NT2/D1 (cell line): Measurements from ENCODE around the gene PTPN13.

Source experiments
- DNase-seq: peaks from one replicate; pipeline ENCODE4 v3.0.0-alpha.2; 2011; ENCODE audit warnings: low read depth, low spot score
- H3K27me3 ChIP-seq: 2 replicates; pipeline ENCODE4 v1.6.0; 2011; ENCODE audit warnings: mild to moderate bottlenecking; ENCODE audit not compliant: insufficient read length, insufficient read depth
- H3K36me3 ChIP-seq: 2 replicates; pipeline ENCODE4 v1.6.1; 2011; ENCODE audit warnings: mild to moderate bottlenecking, low read length, mixed read lengths; ENCODE audit not compliant: insufficient read depth, insufficient read length
- H3K4me1 ChIP-seq: 2 replicates; pipeline ENCODE4 v1.5.1; 2011; ENCODE audit not compliant: insufficient read depth, insufficient read length
- H3K4me3 ChIP-seq: 2 replicates; pipeline ENCODE4 v1.5.1; 2011; ENCODE audit warnings: low read depth; ENCODE audit not compliant: insufficient read length
- H3K9ac ChIP-seq: 2 replicates; pipeline ENCODE4 v1.6.0; 2011; ENCODE audit warnings: low read depth; ENCODE audit not compliant: insufficient read length
- H3K9me3 ChIP-seq: 2 replicates; pipeline ENCODE4 v1.5.1; 2011; ENCODE audit warnings: mild to moderate bottlenecking, low read length; ENCODE audit not compliant: insufficient read depth
- SUZ12 ChIP-seq: IDR thresholded peaks from 2 replicates; pipeline ENCODE4 v1.6.1; 2011; ENCODE audit not compliant: insufficient read length, insufficient read depth; ENCODE audit errors: extremely low read depth
- YY1 ChIP-seq: IDR thresholded peaks from 2 replicates; pipeline ENCODE4 v1.6.1; 2011; ENCODE audit not compliant: insufficient read length, insufficient read depth
- ZNF274 ChIP-seq: IDR thresholded peaks from 2 replicates; pipeline ENCODE4 v1.6.1; 2011; ENCODE audit warnings: mild to moderate bottlenecking, low read depth, low read length

Gene PTPN13

GRCh38 chr4:86818211-86818610, 224.1 kb downstream of the PTPN13 start:
- Histone ChIP-seq H3K4me1 (no peaks in the 10 kb centered on the region), H3K36me3 (peaks cover 25% of the 10 kb centered on the region), H3K9ac (no peak overlapping the region), H3K9me3 (peaks cover 17% of the 10 kb centered on the region), H3K27me3 (no peaks in the 10 kb centered on the region), H3K4me3 (no peak overlapping the region)
- DNase-seq: no peak
- TF ChIP-seq SUZ12: no peak
- TF ChIP-seq ZNF274: no peak
- TF ChIP-seq YY1: no peak

DNA sequence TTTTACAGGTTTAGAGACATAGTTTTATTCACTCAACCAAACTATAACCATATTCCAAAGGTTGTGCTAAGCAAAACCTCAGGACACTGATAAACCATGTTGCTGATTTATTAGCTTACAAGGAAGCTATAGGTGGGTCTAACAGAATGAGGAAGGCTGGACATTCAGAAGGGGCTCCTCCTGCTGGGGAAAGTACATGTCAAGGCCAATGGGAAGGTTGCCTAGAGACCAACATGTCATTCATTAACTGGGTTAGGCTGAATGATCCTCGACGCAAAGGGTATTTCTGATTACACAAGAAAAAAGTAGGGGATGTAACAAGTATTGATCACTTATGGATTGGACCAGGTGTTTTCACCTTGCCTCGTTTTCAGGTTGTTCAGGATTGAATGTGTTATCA, 224.7 kb downstream of the PTPN13 start:
- no peak overlapping the region for H3K4me3 ChIP-seq
- no peaks in the 10 kb centered on the region for H3K27me3 ChIP-seq
- TF ChIP-seq YY1 (no peak), ZNF274 (no peak)
- peaks cover 23% of the 10 kb centered on the region for H3K36me3 ChIP-seq
- peaks cover 17% of the 10 kb centered on the region for H3K9me3 ChIP-seq
- DNase-seq: no peak
- H3K9ac ChIP-seq: no peak overlapping the region
- no peaks in the 10 kb centered on the region for H3K4me1 ChIP-seq

DNA sequence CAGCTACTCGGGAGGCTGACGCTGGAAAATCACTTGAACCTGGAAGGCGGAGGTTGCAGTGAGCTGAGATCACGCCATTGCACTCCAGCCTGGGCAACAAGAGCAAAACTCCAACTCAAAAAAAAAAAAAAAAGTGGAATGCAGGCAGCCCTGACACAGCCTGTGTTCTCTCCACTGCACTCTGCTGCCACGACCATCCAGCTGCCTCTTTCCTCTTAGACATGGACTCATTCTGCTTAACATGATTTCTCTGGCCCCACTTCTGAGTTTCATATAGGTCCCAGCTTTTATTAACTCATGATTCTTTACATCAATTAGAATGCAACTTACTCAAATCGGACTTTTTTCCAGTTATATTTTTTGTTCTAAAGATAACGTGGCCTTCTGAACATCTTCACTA, 225.4 kb downstream of the PTPN13 start:
- H3K4me1 ChIP-seq: no peaks in the 10 kb centered on the region
- H3K4me3 ChIP-seq: no peak overlapping the region
- no peak for DNase-seq
- no peak for TF ChIP-seq ZNF274
- no peak for TF ChIP-seq SUZ12
- no peak for TF ChIP-seq YY1
- no peaks in the 10 kb centered on the region for H3K27me3 ChIP-seq
- H3K9me3 ChIP-seq: peaks cover 16% of the 10 kb centered on the region
- no peak overlapping the region for H3K9ac ChIP-seq
- H3K36me3 ChIP-seq: peaks cover 19% of the 10 kb centered on the region

GRCh38 chr4:86821151-86821550, 227.0 kb downstream of the PTPN13 start:
- Histone ChIP-seq H3K9me3 (0 out of 2 replicates have a peak, but pooled peaks cover under 1% of the 10 kb centered on the region), H3K4me3 (no peak overlapping the region), H3K9ac (no peak overlapping the region), H3K27me3 (no peaks in the 10 kb centered on the region), H3K4me1 (no peaks in the 10 kb centered on the region), H3K36me3 (peaks cover 3% of the 10 kb centered on the region)
- TF ChIP-seq SUZ12 (no peak), ZNF274 (no peak)
- DNase-seq: no peak

DNA sequence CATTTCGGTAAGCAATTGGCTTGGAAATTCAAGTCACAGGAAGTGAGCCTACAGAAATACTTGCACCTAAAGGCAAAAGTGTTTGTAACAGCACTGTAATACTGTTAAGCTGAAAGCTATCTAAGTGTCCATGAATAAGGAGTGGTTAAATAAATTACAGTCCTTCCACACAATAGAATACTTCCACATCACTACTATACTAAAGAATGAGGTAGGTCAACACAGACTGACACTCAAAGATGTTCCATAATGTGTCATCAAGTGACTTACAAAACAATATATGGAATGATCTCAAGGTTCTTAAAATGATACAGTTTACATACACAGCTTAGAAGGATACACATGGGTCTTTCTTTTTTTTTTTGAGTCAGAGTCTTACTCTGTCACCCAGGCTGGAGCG, 228.0 kb downstream of the PTPN13 start:
- DNase-seq: no peak
- H3K4me3 ChIP-seq: no peak overlapping the region
- no peaks in the 10 kb centered on the region for H3K36me3 ChIP-seq
- no peak overlapping the region for H3K9ac ChIP-seq
- H3K4me1 ChIP-seq: no peaks in the 10 kb centered on the region
- H3K27me3 ChIP-seq: no peaks in the 10 kb centered on the region
- TF ChIP-seq YY1 (no peak), ZNF274 (no peak), SUZ12 (no peak)
- H3K9me3 ChIP-seq: no peaks in the 10 kb centered on the region

DNA sequence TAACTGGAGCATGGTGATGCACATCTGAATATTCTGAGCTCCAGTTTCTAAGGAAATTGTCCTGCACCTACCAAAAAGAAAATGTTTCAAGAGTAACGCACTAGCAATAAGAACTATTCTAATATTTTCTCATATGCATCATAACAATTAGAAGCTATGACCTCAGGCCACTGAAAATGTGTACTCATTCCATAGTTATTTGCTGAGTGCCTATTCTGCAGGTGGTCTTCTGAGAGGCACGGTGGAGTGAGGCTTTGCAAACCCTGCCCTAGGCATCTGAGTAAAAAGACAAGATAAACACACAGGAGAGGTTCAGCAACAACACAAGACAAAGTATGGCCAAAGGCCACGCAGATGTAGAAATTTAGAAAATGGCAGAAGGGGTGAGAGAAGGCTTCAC, 231.4 kb downstream of the PTPN13 start:
- Histone ChIP-seq H3K27me3 (no peaks in the 10 kb centered on the region), H3K36me3 (no peaks in the 10 kb centered on the region), H3K4me1 (no peaks in the 10 kb centered on the region), H3K4me3 (no peak overlapping the region), H3K9me3 (no peaks in the 10 kb centered on the region), H3K9ac (no peak overlapping the region)
- TF ChIP-seq SUZ12 (no peak), ZNF274 (no peak), YY1 (no peak)
- DNase-seq: no peak

- DNase-seq: no peak
- no peaks in the 10 kb centered on the region for H3K9me3 ChIP-seq
- H3K4me3 ChIP-seq: no peak overlapping the region
- H3K36me3 ChIP-seq: no peaks in the 10 kb centered on the region
- H3K27me3 ChIP-seq: no peaks in the 10 kb centered on the region
- no peaks in the 10 kb centered on the region for H3K4me1 ChIP-seq
- no peak overlapping the region for H3K9ac ChIP-seq
- TF ChIP-seq ZNF274 (no peak), YY1 (no peak), SUZ12 (no peak)
Measured at GRCh38 chr4:86831262-86832130, 237.4 kb downstream of the PTPN13 start.

DNA sequence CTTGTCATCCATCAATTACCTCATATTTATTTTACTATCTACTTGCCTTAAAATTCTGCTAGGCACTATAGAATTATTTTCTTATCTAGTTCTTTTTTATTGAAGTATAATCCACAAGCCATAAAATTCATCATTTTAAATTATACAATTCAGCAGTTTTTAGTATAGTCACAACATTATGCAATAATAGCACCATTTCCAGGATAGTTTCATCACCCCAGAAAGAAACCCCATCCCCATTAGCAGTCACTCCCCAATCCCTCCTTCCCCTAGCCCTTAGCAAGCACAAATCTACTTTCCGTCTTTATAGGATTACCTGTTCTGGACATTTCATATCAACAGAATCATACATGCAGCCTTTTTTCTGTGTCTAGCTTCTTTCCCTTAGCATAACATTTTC, 239.5 kb downstream of the PTPN13 start:
- Histone ChIP-seq H3K27me3 (no peaks in the 10 kb centered on the region), H3K4me3 (no peak overlapping the region), H3K9me3 (no peaks in the 10 kb centered on the region), H3K9ac (no peak overlapping the region), H3K36me3 (no peaks in the 10 kb centered on the region), H3K4me1 (no peaks in the 10 kb centered on the region)
- TF ChIP-seq SUZ12 (no peak), ZNF274 (no peak), YY1 (no peak)
- DNase-seq: no peak
